ENCODE measurements around the gene MYEOV. TPM values are rescaled to one million over a fixed set of nuclear protein-coding genes. Genes with fewer than 3 reads are reported as not detected.

MYEOV gene
- total and polyA plus RNA-seq, 9 of the 15 experiments (the other 6 are each of a cell fraction or from before 2014, with no cell fraction given): 10.2 to 133 (median 32.2) TPM

GRCh38 chr11:69304258-69304657, 10.3 kb downstream of the MYEOV start (continued):
- TF ChIP-seq, protein P1, sequence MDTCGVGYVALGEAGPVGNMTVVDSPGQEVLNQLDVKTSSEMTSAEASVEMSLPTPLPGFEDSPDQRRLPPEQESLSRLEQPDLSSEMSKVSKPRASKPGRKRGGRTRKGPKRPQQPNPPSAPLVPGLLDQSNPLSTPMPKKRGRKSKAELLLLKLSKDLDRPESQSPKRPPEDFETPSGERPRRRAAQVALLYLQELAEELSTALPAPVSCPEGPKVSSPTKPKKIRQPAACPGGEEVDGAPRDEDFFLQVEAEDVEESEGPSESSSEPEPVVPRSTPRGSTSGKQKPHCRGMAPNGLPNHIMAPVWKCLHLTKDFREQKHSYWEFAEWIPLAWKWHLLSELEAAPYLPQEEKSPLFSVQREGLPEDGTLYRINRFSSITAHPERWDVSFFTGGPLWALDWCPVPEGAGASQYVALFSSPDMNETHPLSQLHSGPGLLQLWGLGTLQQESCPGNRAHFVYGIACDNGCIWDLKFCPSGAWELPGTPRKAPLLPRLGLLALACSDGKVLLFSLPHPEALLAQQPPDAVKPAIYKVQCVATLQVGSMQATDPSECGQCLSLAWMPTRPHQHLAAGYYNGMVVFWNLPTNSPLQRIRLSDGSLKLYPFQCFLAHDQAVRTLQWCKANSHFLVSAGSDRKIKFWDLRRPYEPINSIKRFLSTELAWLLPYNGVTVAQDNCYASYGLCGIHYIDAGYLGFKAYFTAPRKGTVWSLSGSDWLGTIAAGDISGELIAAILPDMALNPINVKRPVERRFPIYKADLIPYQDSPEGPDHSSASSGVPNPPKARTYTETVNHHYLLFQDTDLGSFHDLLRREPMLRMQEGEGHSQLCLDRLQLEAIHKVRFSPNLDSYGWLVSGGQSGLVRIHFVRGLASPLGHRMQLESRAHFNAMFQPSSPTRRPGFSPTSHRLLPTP (IDR thresholded peaks at IDR 0.05; ENCODE audit: borderline replicate concordance, extremely low read depth, insufficient read length): peak; percentile 45
- TF ChIP-seq NRF1 (conservative IDR thresholded peaks at IDR 0.05 in 1 of 2, IDR thresholded peaks at IDR 0.05 in 1 of 2) (no peak), ZNF436 (CRISPR knock-in tag; IDR thresholded peaks at IDR 0.05) (peak; percentile 81; the same call in 1 of the 2 replicates), ZBTB11 (CRISPR knock-in tag; IDR thresholded peaks at IDR 0.05) (no peak), ZNF3 (CRISPR knock-in tag; IDR thresholded peaks at IDR 0.05) (no peak), ZFP91 (CRISPR knock-in tag; IDR thresholded peaks at IDR 0.05) (no peak), SMARCA5 (IDR thresholded peaks at IDR 0.05) (0 out of 2 replicates have a peak, but pooled peaks have one; percentile 21), ZNF24 (IDR thresholded peaks at IDR 0.05) (peak; percentile 89), PTBP1 (IDR thresholded peaks at IDR 0.05; ENCODE audit: low read depth, low read length) (0 out of 2 replicates have a peak, but pooled peaks have one; percentile 39), ZNF239 (CRISPR knock-in tag; IDR thresholded peaks at IDR 0.05) (no peak), ZMIZ1 (IDR thresholded peaks at IDR 0.05; ENCODE audit: low read depth in 2 of 2, low read length in 2 of 2) (no peak), PHF8 (IDR thresholded peaks at IDR 0.05; ENCODE audit: borderline replicate concordance, low read length) (no peak), ZNF217 (CRISPR knock-in tag; IDR thresholded peaks at IDR 0.05) (no peak)
- TF ChIP-seq, protein P2, sequence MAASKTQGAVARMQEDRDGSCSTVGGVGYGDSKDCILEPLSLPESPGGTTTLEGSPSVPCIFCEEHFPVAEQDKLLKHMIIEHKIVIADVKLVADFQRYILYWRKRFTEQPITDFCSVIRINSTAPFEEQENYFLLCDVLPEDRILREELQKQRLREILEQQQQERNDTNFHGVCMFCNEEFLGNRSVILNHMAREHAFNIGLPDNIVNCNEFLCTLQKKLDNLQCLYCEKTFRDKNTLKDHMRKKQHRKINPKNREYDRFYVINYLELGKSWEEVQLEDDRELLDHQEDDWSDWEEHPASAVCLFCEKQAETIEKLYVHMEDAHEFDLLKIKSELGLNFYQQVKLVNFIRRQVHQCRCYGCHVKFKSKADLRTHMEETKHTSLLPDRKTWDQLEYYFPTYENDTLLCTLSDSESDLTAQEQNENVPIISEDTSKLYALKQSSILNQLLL (CRISPR knock-in tag; IDR thresholded peaks at IDR 0.05; ENCODE audit: borderline replicate concordance): no peak

Measured in K562 (cell line).